Esophagus squamous epithelium (tissue), 5 donors: Measurements from ENCODE around the gene MDGA2. TPM values are rescaled to one million over a fixed set of nuclear protein-coding genes. Genes with fewer than 3 reads are reported as not detected.

ENCODE experiments used
- DNase-seq: peaks from one replicate; lab custom pipeline; 2025; lab: John Stamatoyannopoulos, UW
- H3K27ac ChIP-seq, 4 donors: fragments of 200-600 bp; sonication (generic); one replicate each; pipeline ENCODE4 v1.5.1; 2016 to 2019; ENCODE audit warnings: mild to moderate bottlenecking in 1 of 4
- H3K27me3 ChIP-seq, 4 donors: fragments of 200-600 bp; sonication (generic); 1 replicate in 3 of 4; 2 replicates in 1 of 4; pipeline versions ENCODE4 v1.5.1 to v1.6.0; 2017 to 2021; ENCODE audit warnings: antibody characterized with exemption in 1 of 4
- H3K36me3 ChIP-seq, 3 donors: fragments of 200-600 bp; sonication (generic); one replicate each; pipeline ENCODE4 v1.5.1; 2016 to 2019
- H3K4me1 ChIP-seq, 3 donors: fragments of 200-600 bp; sonication (generic); one replicate each; pipeline ENCODE4 v1.5.1; 2017 to 2019
- H3K4me3 ChIP-seq, 4 donors: fragments of 200-600 bp; sonication (generic); 1 replicate in 3 of 4; 2 replicates in 1 of 4; pipeline ENCODE4 v1.5.1; 2016 to 2019; ENCODE audit warnings: mild to moderate bottlenecking in 2 of 4, moderate library complexity in 1 of 4
- H3K9me3 ChIP-seq, 3 donors: fragments of 200-600 bp; sonication (generic); one replicate each; pipeline ENCODE4 v1.5.1; 2016 to 2019
- POLR2A ChIP-seq, 4 donors: fragments of 450-650 bp; IDR thresholded peaks; one replicate each; pipeline ENCODE4 v1.6.1; 2017; ENCODE audit warnings: antibody characterized with exemption in 4 of 4, mild to moderate bottlenecking in 4 of 4, moderate library complexity in 3 of 4
- WGBS, 2 donors: methylation state at CpG; one replicate each; pipeline ENCODE4 v1.1.5; 2018; 5-methylcytosine and 5-hydroxymethylcytosine counted together
- intact Hi-C: fragments of 100-400 bp; cut with DNase I; formaldehyde crosslinking; loops from one replicate; pipeline ENCODE4 v1.15.0; 2022
- total RNA-seq, 4 donors: library from RNA; depleted of rRNA; stranded (reverse); fragments of >200 nt; gene quantifications; one replicate each; pipeline ENCODE4 v1.1.0, GENCODE V29; 2016
- TF ChIP-seq, protein P1 (sequence below), 6 experiments: fragments of 450-650 bp in 4 of 6; fragments of 200-600 bp in 2 of 6; sonication (generic) in 2 of 6; IDR thresholded peaks; one replicate each; pipeline ENCODE4 v1.5.1; 2016 to 2019; ENCODE audit warnings: antibody characterized with exemption in 6 of 6, mild to moderate bottlenecking in 4 of 6, moderate library complexity in 4 of 6
- donor health status: DM: yes; HTN: yes; CAD: no.

MDGA2 gene
- total RNA-seq, 4 donors from 2014 or later, result not detected

DNA sequence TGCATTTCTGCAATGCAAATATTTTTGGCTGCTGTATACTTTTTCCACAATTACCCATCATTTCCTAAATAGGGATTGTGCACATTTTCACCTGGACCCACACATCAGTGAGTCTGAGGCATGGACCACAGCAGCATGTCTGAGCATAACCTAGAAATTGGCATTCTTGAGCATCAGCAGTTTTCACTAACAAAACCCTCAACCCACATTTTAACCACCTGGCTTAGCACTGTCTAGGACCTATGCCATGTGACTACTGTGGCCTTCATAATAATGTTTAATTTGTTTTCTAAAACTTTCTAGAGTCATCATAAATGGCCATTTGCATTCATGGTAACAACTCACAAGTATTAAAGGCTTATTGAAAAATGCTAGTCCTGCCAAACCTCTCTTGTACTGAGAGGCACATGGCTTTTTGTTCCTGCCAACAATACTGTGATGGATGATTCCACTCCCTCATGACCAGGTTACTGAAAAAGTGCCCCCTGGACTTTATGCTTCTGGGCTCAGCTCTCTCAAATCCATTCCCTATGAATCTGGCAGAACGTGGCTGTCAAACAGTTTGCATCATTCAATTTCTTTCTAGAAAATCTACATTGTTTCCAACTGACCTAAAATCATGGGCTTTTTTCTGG, 240.0 kb downstream of the MDGA2 start:
- TF ChIP-seq, protein P1, sequence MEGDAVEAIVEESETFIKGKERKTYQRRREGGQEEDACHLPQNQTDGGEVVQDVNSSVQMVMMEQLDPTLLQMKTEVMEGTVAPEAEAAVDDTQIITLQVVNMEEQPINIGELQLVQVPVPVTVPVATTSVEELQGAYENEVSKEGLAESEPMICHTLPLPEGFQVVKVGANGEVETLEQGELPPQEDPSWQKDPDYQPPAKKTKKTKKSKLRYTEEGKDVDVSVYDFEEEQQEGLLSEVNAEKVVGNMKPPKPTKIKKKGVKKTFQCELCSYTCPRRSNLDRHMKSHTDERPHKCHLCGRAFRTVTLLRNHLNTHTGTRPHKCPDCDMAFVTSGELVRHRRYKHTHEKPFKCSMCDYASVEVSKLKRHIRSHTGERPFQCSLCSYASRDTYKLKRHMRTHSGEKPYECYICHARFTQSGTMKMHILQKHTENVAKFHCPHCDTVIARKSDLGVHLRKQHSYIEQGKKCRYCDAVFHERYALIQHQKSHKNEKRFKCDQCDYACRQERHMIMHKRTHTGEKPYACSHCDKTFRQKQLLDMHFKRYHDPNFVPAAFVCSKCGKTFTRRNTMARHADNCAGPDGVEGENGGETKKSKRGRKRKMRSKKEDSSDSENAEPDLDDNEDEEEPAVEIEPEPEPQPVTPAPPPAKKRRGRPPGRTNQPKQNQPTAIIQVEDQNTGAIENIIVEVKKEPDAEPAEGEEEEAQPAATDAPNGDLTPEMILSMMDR (IDR thresholded peaks at IDR 0.05), result no peak
- TF ChIP-seq POLR2A (IDR thresholded peaks at IDR 0.05), result no peak
- H3K36me3 ChIP-seq, result no peaks in the 10 kb centered on the region
- no peak for DNase-seq
- H3K4me3 ChIP-seq, result no peak overlapping the region
- WGBS, 2 donors, result 27 to 29% methylated on average over 1 of the region's 1 CpG
- H3K9me3 ChIP-seq, result no peaks in the 10 kb centered on the region
- no peak overlapping the region for H3K27ac ChIP-seq
- no peaks in the 10 kb centered on the region for H3K27me3 ChIP-seq
- intact Hi-C loops, result no loop called here
- no peaks in the 10 kb centered on the region for H3K4me1 ChIP-seq

DNA sequence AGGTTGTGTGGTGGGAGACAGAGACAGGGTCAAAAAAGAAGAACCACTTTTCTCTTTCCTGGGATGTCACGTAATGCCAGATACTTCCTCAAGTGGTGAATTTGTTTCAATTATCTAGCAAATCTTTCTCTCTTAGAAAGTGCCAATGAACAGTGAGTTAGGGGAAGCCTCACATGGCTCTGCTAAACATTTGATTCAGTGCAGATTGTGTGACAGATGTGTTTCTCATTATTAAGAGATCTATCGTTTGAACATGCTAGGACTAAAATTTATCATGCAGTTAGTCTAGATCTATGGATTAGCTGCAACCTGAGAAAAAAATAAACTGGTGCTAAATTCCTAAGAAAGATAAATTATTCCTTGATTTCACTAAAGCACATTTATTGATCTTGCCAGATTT, 247.8 kb downstream of the MDGA2 start:
- 46 to 57% methylated on average over 2 of the region's 2 CpGs for WGBS, 2 donors
- Histone ChIP-seq H3K4me1 (no peaks in the 10 kb centered on the region), H3K27ac (no peak overlapping the region), H3K4me3 (no peak overlapping the region), H3K36me3 (no peaks in the 10 kb centered on the region), H3K27me3 (no peaks in the 10 kb centered on the region), H3K9me3 (no peaks in the 10 kb centered on the region)
- TF ChIP-seq POLR2A (IDR thresholded peaks at IDR 0.05), result no peak
- TF ChIP-seq, protein P1 (IDR thresholded peaks at IDR 0.05), result no peak
- intact Hi-C loops, result no loop called here
- DNase-seq, result no peak

DNA sequence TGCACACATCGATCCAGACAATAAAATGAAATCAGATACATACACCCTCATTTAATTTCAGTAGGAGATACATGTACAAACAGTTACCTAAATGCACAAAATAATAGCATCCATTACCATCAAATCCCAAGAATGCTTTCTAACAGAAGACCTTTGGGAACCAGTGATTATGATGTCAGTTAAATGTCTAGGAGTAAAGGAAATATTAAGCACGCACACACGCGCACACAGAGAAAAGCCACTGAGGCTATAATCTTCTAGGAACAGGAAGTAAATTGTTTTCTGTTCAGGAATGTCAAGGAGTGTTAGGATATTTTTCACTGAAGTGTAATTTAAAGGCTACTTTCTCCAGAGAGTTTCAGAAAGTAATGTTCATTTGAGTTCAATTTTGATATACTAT, 250.1 kb downstream of the MDGA2 start:
- no peak for TF ChIP-seq POLR2A (IDR thresholded peaks at IDR 0.05)
- TF ChIP-seq, protein P1 (IDR thresholded peaks at IDR 0.05), result no peak
- Histone ChIP-seq H3K36me3 (no peaks in the 10 kb centered on the region), H3K9me3 (no peaks in the 10 kb centered on the region), H3K27ac (no peak overlapping the region), H3K4me3 (no peak overlapping the region), H3K4me1 (no peaks in the 10 kb centered on the region), H3K27me3 (no peaks in the 10 kb centered on the region)
- intact Hi-C loops, result no loop called here
- no peak for DNase-seq
- WGBS, 2 donors, result 69 to 71% methylated on average over 4 of the region's 4 CpGs

DNA sequence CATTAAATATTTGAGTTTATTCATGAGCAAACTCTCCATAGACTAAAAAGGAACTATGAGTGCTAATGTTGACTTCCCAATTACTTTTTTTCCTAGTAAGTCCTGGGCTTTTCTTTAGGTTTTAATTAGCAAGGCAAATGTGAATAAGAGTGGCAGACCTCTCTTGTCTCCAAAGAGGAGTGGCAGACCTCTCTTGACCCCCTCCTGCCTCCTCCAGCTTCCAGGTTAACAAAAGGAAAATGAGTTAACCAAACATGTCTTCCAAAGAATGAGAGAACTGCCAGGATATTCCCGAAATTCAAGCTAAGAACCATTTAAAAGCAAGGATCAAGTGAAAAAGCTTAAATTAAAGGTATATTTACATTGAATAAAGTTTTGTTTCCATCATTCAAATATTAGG, 253.2 kb downstream of the MDGA2 start:
- TF ChIP-seq, protein P1 (IDR thresholded peaks at IDR 0.05), result no peak
- no peak for TF ChIP-seq POLR2A (IDR thresholded peaks at IDR 0.05)
- DNase-seq, result no peak
- Histone ChIP-seq H3K4me3 (no peak overlapping the region), H3K9me3 (no peaks in the 10 kb centered on the region), H3K27ac (no peak overlapping the region), H3K4me1 (no peaks in the 10 kb centered on the region), H3K36me3 (no peaks in the 10 kb centered on the region), H3K27me3 (no peaks in the 10 kb centered on the region)
- WGBS, 2 donors, result 32 to 39% methylated on average over 1 of the region's 1 CpG
- intact Hi-C loops, result no loop called here

DNA sequence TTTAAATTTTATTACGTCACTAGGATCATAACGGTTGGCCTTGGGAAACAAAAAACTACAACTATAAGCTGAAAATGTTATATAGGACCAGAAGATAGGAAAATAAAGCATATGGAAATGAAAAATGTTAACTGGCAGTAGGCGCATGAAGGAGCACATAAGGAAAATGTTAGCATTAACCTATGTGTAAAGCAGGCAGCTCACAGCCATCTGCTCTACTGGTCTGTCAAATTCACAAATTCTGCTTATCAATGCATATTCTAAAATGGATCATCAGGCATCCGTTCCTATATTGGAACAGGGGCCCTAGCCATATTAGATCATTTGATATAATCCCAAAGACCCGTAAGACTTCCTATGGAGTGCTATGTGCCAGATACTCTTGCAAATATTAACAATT, 263.9 kb downstream of the MDGA2 start:
- H3K4me3 ChIP-seq, result no peak overlapping the region
- peaks cover 0 to 4% (median 0%) of the 10 kb centered on the region in 3 donors for H3K9me3 ChIP-seq
- H3K4me1 ChIP-seq, result no peaks in the 10 kb centered on the region
- no peaks in the 10 kb centered on the region for H3K36me3 ChIP-seq
- intact Hi-C loops, result no loop called here
- TF ChIP-seq, protein P1 (IDR thresholded peaks at IDR 0.05), result no peak
- TF ChIP-seq POLR2A (IDR thresholded peaks at IDR 0.05), result no peak
- H3K27me3 ChIP-seq, result no peaks in the 10 kb centered on the region
- H3K27ac ChIP-seq, result no peak overlapping the region
- 76 to 84% methylated on average over 5 of the region's 5 CpGs for WGBS, 2 donors
- DNase-seq, result no peak
